DMS114 treated with DMSO at 0.1 percent for 48 hours (cell line): Measurements from ENCODE around the gene CEACAM16.
"Not testable (repeated sequence)": the region's sequence is repeated elsewhere in the genome, so short reads cannot be mapped to it uniquely, and the experiment has no call there.

Experiments
- DNase-seq: peaks from one replicate; lab custom pipeline; 2025; ENCODE audit not compliant: unreplicated experiment; lab: John Stamatoyannopoulos, UW

CEACAM16 gene

DNA sequence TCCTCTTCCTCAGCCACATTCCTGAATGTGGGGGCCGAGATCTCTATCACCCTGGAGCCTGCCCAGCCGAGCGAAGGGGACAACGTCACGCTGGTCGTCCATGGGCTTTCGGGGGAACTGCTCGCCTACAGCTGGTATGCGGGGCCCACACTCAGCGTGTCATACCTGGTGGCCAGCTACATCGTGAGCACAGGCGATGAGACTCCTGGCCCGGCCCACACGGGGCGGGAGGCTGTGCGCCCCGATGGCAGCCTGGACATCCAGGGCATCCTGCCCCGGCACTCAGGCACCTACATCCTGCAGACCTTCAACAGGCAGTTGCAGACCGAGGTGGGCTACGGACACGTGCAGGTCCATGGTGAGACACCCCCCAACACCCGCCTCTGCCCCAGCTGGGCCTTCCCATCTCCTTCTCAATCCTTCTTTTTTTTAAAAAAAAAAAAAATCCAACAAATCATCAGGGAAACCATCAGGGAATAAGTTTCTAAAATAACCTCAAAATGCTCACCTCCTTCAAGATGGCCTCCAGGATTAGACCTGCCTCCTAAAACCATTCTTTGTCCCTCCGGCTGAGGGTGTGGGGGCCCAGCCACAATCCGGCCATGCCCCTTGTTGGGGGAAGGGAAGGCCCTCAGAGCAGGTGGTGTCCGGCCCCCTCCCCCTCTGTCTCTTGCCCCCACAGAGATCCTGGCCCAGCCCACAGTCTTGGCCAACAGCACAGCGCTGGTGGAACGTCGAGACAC lies 4.6 kb downstream of the CEACAM16 start:
- DNase-seq, result no peak

DNA sequence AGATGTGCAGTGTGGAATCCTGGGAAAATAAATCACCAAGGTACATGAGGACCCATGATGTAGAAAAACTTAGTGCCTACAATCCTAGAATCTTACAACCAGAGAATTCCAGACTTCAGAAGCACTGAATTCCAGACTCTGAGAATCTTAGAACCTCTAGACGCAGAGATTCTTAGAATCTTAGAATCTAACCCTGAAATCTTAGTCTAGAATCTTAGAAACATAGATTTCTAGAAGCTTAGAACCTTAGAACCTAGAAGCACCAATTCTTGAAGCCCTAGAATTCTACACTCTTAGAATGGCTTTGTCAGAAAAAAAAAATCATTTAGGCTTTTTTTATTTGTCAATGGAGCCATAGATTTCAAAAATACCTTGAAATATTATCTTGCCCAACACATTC lies 6.0 kb downstream of the CEACAM16 start:
- DNase-seq, result no peak

DNA sequence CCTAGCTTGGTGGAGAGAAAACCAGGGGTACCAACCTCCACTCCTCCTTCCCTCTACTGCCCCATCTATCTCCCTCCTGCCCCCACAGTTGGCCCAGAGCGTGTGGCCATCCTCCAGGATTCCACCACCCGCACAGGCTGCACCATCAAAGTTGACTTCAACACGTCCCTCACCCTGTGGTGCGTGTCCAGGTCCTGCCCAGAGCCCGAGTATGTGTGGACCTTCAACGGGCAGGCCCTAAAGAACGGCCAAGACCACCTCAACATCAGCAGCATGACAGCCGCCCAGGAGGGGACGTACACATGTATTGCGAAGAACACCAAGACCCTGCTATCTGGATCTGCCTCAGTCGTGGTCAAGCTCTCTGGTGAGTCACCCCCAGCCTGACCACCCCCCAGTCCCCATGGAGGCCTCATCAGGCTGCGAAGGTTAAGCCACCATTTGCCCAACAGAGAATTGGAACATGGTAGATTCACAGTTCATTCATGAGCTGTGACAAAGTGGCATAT lies 6.6 kb downstream of the CEACAM16 start:
- no peak for DNase-seq

DNA sequence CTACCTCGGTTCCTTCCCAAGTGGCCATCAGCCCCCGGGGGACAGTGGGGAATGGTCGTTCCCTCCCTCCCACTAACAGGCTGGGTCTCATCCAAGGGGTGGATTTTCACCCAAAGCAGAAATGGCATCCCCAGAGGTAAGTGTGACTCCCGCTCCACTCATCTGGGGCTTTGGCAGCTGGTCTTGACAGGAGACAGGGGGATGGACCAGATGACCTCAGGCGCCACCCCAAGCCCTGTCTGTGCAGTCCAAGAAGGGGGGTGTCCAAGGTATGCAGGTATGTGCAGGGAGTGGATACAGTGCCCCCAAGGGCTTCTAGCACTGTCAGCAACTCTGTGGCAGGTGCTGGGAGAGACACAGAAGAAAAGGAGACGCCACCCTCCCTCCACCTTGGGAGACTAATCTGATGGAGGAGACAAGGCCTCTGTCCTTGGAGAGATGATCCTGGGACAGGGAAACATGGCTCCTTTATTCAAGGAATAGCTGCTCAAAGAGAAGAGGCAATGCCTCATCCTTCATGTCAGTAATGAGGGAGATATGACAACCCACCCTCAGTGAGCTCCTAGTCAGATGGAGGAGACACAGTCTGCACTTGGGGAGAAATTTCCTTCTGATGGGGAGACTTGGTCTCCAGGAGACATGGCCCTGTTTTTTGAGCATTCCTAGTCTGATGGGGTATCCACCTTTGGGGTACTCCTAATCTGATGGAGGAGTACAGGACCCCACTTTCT lies 7.7 kb downstream of the CEACAM16 start:
- no peak for DNase-seq

DNA sequence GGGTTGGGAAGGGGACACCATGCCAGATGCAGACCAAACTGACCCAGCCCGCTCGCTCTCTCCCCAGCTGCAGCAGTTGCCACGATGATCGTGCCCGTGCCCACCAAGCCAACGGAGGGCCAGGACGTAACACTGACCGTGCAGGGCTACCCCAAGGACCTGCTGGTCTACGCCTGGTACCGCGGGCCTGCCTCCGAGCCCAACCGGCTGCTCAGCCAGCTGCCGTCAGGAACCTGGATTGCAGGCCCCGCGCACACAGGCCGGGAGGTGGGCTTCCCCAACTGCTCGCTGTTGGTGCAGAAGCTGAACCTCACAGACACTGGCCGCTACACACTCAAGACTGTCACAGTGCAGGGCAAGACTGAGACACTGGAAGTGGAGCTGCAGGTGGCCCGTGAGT lies 8.8 kb downstream of the CEACAM16 start:
- no peak for DNase-seq

DNA sequence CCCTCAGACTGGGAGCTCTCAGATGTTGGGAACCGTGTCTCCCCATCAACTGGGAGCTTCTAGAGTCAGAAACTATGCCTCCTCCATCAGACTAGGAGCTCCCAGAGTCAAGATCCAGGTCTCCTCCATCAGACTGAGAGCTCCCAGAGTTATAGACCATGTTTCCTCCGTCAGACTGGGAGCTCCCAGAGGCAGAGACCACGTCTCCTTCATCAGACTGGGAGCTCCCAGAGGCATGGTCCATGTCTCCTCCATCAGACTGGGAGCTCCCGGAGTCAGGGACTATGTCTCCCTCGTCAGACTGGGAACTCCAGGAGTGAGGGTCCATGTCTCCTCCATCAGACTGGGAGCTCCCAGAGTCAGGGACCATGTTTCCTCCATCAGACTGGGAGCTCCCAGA lies 10.0 kb downstream of the CEACAM16 start:
- DNase-seq, result no peak

DNA sequence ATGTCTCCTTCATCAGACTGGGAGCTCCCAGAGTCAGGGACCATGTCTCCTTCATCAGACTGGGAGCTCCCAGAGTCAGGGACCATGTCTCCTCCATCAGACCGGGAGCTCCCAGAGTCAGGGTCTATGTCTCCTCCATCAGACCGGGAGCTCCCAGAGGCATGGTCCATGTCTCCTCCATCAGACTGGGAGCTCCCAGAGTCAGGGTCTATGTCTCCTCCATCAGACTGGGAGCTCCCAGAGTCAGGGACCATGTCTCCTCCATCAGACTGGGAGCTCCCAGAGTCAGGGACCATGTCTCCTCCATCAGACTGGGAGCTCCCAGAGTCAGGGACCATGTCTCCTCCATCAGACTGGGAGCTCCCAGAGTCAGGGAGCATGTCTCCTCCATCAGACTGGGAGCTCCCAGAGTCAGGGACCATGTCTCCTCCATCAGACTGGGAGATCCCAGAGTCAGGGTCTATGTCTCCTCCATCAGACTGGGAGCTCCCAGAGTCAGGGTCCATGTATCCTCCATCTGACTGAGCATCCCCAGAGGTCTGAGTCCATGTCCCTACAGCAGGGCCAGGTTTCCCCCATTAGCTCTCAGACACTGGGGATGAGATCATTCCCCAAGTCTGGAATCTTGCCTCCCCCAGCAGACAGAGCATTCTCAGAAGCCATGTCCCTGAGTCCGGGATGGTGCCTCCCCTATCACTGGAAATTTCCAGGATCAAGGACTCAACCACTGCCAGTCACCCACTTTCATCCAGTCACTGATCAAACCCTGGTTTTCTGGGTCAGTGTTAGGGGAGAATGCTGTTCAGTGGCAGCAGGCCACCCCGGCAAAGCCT lies 10.7 kb downstream of the CEACAM16 start:
- DNase-seq, result not testable (repeated sequence)

DNA sequence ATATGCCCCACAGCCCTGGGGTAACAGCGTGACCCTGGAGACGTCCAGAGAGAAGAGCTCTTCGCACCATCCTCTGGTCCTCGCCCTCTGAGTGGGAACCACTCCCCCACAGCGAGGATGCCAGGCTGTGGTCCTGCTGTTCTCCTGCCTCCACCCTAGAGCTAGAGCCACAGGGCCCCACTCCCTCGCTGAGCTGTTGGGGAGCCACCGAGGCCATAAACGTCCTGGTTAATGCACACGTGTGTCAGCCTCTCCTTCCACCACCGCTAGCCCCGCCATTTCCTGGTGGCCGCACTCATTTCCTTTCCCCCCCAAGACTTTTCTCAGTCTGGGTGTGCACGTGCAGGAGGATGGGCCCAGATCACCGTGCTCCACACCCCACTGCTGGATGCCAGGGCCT lies 11.5 kb downstream of the CEACAM16 start:
- no peak for DNase-seq

DNA sequence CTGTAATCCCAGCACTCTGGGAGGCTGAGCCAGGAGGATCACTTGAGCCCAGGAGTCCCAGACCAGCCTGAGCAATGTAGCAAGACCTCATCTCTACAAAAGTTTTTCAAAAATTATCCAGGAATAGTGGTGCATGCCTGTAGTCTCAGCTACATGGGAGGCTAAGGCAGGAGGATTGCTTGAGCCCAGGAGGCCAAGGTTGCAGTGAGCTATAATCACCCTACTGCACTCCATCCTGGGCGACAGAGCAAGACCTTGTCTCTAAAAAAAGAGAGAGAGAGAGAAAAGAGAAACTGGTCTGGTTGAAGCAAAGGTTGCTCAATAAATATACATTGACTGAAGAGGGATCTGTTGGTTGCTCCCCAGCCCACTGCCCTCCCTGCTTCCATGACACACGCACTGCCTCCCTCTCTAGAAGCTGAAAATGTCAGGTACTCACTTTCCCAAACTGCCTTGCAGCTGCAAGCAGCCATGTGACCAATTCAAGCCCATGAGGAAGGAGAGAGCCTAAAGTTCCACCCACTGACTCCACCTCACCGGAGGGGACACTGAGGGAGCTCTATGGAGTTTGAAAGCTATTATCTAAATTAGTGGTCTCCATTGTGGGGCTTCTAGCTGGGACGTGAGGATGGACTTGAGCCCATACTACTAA lies 14.0 kb downstream of the CEACAM16 start:
- DNase-seq, result no peak

DNA sequence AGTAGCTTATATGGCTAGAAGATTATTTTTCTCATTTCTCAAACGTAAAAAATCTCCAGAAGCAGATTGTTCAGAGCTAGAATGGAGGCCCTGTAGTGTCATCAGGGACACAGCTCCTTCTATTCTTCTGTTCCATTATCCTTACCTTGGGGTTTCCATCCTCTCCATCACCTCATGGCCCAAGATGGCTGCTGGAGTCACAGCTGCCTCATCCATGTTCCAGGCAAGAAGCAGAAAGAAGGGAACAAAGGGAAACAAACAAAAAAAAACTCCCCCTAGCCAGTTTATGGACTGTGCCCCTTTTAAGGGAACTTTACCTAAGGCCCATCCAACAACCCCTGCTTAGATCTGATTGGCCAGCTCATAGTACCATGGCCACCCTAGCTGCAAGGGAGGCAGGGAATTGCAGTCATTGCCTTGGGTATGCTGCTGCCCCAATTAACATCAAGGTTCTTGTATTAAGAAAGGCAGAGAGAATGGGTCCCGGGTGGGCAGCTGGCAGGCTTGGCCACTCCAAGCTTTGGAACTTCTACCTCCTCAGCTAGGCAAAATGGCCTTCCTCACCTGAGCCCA lies 15.7 kb downstream of the CEACAM16 start:
- no peak for DNase-seq

DNA sequence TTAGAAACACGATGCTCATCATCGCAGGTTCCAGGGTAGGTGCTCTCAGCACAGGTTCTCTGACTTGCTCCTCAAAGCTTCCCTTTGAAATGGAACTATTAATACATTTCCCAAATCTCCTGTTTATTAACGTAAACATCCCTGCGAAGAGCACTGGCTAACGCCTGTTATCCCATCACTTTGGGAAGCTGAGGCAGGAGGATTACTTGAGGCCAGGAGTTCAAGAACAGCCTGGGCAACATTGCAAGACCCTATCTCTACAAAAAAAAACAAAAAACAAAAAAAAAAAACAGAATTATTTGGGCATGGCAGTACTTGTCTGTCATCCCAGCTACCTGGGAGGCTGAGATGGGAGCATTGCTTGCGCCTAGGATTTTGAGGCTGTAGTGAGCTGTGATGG lies 18.7 kb downstream of the CEACAM16 start:
- no peak for DNase-seq

DNA sequence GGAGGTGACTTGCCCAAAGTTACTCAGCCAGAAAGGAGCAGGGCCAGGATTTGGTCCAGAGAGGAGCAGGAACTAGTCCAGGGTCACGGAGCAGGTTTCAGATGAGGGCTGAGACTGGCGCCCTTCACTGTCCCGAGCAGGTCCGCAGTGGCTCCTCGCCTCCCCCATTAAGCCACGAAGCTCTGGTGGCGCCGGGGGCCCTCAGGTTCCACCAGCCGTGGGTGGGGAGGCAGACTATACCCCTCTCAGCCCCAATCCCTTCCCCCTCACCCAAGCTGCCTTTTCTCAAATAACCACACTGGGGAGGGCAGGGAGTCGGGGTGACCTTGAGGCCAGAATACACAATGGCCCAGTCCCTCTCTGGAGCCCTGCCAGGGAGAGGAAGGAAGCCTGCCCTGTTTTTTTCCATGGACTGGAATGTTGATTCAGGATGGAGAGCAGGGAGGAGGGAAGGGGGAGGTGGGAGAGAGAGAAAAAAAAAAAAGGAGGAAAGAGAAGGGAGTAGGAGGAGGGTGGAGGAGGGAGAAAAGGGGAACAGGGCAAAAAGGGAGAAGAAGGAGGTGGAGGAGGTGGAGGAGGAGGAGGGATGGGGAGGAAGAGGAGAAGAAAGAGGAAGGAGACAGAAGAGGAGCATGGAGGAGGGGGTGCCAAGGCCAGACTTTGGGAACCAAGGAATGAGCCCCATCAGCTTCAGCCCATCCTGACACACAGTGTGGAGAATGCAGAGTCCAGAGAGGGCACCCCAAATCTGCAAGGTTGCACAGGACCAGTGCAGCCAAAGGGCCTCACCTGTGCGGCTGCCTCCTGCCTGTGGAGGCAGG lies 19.7 kb downstream of the CEACAM16 start:
- no peak for DNase-seq

DNA sequence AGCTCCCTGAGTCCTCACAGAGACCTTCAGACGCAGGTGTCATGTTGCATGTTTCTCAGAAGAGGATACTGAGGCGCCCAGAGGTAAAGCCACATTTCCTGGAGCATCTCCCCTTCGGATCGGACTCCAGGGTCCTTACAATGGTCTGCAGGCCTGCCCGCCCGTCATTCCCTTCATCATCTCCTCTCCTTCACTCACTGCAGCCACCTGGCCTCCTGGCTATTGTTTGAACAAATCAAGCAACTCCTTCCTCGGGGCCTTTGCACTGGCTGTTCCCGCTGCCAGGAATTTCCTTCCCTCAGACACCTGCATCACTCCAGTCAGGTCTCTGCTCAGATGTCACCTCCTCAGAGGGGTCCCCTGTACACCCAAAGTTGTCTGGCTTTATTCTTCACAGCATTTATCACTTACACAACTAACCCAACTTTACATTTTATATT lies 20.3 kb downstream of the CEACAM16 start:
- DNase-seq, result no peak

DNA sequence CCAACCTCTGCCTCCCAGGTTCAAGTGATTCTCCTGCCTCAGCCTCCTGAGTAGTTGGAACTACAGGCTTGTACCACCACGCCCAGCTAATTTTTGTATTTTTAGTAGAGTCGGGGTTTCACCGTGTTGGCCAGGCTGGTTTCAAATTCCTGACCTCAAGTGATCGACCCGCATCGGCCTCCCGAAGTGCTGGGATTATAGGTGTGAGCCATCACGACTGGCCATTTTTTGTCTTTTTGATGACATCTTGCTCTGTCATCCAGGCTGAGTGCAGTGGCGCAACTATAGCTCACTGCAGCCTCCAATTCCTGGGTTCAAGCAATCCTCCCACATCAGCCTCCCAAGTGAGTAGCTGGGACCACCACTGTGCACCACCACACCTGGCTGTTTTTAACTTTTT lies 21.4 kb downstream of the CEACAM16 start:
- DNase-seq, result not testable (repeated sequence)

DNA sequence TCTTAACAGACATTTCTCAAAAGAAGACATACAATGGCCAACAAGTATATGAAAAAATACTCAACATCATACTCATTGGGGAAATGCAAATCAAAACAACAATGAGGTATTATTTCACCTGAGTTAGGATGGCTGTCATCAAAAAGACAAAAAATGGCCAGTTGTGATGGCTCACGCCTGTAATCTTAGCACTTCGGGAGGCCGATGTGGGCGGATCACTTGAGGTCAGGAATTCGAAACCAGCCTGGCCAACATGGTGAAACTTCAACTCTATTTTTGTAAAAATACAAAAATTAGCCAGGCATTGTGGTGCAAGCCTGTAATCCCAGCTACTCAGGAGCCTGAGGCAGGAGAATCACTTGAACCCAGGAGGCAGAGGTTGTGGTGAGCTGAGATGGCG lies 22.0 kb downstream of the CEACAM16 start:
- no peak for DNase-seq

DNA sequence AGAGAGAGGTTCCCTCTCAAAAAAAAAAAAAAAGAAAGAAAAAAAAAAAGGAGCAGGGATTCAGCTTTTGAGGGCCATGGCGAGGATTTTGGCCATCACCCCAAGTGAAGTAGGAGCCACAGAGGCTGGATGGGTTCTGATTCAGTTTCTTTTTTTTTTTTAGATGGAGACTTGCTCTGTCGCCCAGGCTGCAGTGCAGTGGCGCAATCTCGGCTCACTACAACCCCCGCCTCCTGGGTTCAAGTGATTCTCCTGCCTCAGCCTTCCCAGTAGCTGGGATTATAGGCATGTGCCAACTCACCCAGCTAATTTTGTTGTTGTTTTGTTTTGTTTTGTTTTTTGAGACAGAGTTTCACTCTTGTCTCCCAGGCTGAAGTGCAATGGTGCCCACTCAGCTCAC lies 22.4 kb downstream of the CEACAM16 start:
- DNase-seq, result not testable (repeated sequence)

DNA sequence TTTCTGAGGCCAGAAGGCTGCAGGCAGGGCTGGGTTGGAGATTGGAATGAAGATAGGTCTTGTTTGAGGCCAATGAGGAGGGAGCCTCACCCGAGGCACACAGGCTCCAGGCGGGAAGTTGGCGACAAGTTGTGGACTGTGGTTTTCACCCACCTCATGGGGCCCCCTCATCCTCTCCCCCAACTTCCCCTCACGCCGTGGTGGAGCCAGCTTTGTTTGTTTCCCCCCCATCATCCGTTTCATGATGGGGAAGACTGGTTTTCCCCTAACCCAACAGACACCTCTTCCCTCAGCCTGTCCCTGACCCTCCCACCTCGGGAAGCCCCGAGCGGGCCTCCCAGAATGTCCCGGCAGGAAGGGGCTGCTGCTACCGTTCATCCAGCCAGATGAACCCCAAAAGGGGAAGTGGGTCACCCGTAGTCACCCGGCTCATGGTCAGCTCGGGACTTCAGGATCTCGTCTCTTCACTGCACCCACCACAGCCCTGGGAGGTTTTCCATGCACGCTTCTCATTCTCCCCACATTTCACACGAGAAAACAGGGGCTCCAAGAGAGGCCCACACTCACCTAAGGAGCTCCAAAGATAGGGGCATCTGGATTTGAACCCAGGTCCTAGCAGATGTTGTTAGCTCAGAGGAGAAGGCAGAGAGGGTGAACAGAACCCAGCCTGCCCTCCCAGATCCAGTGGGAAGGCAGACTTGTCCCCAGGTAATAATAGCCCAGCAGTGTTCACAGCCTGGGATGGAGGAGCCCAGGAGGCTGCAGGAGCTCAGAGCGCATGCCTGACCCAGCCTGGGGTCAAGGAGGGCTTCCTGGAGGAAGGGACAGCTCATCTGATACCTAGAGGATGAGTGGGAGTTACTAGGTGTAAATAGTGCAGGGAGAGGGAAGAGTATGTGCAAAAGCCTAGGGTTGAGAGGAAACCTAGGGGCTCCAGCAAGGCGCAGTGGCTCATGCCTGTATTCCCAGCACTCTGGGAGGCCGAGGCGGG lies 23.5 kb downstream of the CEACAM16 start:
- DNase-seq, result no peak

DNA sequence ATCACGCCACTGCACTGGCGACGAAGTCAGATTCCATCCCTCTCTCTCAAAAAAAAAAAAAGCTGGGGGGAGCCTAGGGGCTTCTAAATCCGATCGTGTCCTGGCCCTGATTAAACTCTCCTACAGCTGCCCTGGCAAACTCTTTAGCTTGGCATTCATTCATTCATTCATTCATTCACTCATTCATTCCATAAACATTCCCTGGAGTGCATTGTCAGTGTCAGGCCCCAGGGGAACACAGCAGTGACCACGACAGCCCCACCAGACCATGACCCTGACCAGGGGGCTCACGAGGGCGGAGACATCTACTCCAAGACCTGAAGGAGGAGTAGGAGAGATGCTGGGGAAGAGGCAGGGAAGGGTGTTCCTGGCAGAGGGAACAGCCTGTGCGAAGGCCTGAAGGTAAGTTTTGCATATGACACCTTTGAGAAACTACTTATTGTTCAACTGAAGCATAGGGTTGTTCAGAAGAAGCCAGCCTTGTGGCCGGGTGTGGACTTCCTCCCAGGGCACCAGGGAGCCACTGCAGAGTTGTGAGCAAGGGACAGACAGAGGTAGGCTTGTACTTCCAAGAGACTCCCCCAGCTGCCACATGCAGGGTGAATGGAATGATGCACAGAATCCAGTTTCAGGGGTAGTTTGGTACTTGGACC lies 24.5 kb downstream of the CEACAM16 start:
- DNase-seq, result no peak
